Occipital lobe (tissue), 2 donors: Measurements from ENCODE around the gene EBP. TPM values are rescaled to one million over a fixed set of nuclear protein-coding genes. Genes with fewer than 3 reads are reported as not detected.
A peak's percentile ranks its signal among the peaks of the same experiment; 100 is the strongest.

Experiments used
- DNase-seq: peaks from one replicate; lab custom pipeline; 2025; lab: John Stamatoyannopoulos, UW
- total RNA-seq: library from RNA; depleted of rRNA; stranded (reverse); fragments of >200 nt; gene quantifications from one replicate; pipeline ENCODE4 v1.2.3, GENCODE V29; 2014

Gene EBP
- total RNA-seq: 43.5 TPM

GRCh38 chrX:48521353-48522243 is at the start of gene EBP:
EBP (plus strand) TSS chrX:48521808; CDS start chrX:48523772, 1,964 bp downstream.
- peak; percentile 74 for DNase-seq

- DNase-seq: no peak
Observed at GRCh38 chrX:48472225-48472624, 49.4 kb upstream of the EBP start.

GRCh38 chrX:48472851-48473703 is 48.5 kb upstream of the EBP start:
- DNase-seq: no peak

- no peak for DNase-seq
Observed at GRCh38 chrX:48473704-48473990, 48.0 kb upstream of the EBP start.

- DNase-seq: no peak
Observed at GRCh38 chrX:48474127-48474526, 47.5 kb upstream of the EBP start.

- no peak for DNase-seq
Observed at GRCh38 chrX:48474581-48474980, 47.0 kb upstream of the EBP start.

- DNase-seq: no peak
Observed at GRCh38 chrX:48475296-48475695, 46.3 kb upstream of the EBP start.

GRCh38 chrX:48475774-48476577 is 45.6 kb upstream of the EBP start, which contains the start of gene FTSJ1:
FTSJ1 (plus strand) TSS chrX:48476199; CDS start chrX:48478048, 1,849 bp downstream.
- peak; percentile 89 for DNase-seq

GRCh38 chrX:48476919-48477318 is 44.7 kb upstream of the EBP start:
- DNase-seq: no peak

- DNase-seq: no peak
Observed at GRCh38 chrX:48477960-48478755, 43.5 kb upstream of the EBP start.

GRCh38 chrX:48478806-48479205 is 42.8 kb upstream of the EBP start:
- DNase-seq: no peak

- no peak for DNase-seq
Observed at GRCh38 chrX:48480142-48480541, 41.5 kb upstream of the EBP start.

GRCh38 chrX:48480583-48480982 is 41.0 kb upstream of the EBP start:
- no peak for DNase-seq

- no peak for DNase-seq
Observed at GRCh38 chrX:48482526-48482925, 39.1 kb upstream of the EBP start.

- no peak for DNase-seq
Observed at GRCh38 chrX:48487362-48487798, 34.2 kb upstream of the EBP start.

GRCh38 chrX:48488034-48488433 is 33.6 kb upstream of the EBP start:
- no peak for DNase-seq

- DNase-seq: no peak
Observed at GRCh38 chrX:48489296-48489695, 32.3 kb upstream of the EBP start.

- DNase-seq: no peak
Observed at GRCh38 chrX:48489892-48490291, 31.7 kb upstream of the EBP start.

- DNase-seq: no peak
Observed at GRCh38 chrX:48490661-48491060, 30.9 kb upstream of the EBP start.

- DNase-seq: no peak
Observed at GRCh38 chrX:48491809-48492208, 29.8 kb upstream of the EBP start.
